Stimulated activated CD4-positive, alpha-beta T cell treated with anti-CD3 and anti-CD28 coated beads, TNF-alpha, amount 100 ng/mL, for 48 hours (primary cell): ENCODE measurements around the gene PTP4A2.
A peak's percentile ranks its signal among the peaks of the same experiment; 100 is the strongest.

ENCODE experiments used
- DNase-seq, 3 donors: peaks; one replicate each; pipeline ENCODE4 v3.0.0-alpha.2; 2020; ENCODE audit warnings: low read depth in 3 of 3

PTP4A2 gene

DNA sequence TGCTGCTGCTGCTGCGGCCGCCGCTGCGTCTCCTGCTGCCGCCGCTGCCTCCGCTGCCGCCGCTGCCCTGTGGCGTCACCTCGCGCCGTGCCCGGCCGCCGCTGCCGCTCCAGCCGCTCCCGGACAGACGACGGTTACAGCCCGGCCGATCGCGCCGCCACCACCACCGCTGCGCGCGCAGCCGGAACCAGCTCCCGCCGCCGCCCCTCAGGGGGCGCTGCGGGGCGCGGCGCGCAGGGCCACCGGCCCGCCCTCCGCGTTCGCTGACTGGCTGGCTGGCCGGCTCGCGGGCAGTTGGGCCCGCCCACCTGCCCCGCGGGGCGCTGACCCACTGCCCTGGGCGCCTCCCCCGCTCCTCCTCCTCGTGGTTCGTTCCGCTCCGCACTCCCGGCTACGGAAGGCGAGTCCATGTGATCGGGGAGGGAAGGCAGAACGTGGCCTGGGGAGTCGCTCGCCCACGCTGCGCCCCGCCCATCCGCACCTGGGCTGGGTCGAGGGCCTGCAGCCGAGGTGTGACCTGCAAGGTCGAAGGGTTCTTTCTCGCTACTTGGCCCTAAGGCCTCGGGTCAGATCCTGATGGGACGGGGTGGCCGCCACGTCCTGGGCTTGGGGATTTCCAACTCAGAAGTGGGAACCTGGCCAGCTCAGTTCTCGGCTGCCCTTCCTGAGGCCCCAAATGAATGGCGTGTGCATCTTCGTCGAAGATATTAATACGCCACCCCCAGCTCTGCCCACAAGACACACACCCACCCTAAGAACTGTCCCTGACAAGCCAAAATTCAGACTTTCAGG is at the start of gene PTP4A2:
Gene PTP4A2 (minus strand): TSS at position 185 of the 792 bp plus-strand sequence. CDS start 19,303 bp downstream, outside the sequence.
- DNase-seq: peak; percentile 78 to 85 (median 83)

DNA sequence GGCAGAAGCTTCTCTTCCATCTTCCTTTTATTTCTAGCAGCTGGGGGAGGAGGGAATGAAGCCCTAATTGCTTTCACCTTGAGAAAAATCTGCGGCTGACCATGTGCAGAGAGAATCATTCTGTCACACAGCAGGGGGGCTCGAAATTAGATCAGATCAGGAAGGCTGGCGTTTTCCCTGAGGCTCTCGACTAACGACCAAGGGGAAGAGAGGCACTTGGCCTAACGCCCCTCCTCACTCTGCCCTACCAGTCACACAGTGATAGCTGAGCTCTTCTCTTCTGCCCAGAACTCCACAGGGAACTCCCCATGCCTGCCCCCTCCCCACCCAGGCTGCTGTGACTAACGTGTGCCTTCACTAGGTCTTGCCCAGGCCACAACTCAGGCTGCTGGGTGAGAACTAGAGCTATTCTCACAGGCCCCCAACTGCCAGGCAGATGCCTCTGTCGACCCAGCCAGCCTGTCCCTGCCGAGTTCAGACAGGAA is 49.0 kb upstream of the PTP4A2 start:
- DNase-seq: no peak

DNA sequence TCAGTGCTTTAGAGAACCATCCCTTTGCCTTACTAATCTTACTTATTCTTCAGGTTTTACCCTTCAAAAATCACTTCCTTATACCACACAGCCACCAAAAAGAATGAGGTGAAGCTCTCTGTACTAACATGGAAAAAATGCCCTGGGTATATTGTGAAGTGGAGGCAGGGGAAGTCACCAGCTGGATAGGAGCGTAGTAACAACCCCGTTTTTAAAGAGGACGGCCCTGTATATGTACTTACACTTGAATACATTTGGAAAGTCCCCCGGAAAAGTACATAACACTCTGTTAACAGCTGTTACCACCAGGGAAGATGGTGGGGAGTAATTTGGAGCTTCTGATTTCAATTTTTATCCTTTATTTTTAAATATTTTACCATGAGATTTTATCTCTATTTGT is 47.3 kb upstream of the PTP4A2 start:
- DNase-seq: no peak

DNA sequence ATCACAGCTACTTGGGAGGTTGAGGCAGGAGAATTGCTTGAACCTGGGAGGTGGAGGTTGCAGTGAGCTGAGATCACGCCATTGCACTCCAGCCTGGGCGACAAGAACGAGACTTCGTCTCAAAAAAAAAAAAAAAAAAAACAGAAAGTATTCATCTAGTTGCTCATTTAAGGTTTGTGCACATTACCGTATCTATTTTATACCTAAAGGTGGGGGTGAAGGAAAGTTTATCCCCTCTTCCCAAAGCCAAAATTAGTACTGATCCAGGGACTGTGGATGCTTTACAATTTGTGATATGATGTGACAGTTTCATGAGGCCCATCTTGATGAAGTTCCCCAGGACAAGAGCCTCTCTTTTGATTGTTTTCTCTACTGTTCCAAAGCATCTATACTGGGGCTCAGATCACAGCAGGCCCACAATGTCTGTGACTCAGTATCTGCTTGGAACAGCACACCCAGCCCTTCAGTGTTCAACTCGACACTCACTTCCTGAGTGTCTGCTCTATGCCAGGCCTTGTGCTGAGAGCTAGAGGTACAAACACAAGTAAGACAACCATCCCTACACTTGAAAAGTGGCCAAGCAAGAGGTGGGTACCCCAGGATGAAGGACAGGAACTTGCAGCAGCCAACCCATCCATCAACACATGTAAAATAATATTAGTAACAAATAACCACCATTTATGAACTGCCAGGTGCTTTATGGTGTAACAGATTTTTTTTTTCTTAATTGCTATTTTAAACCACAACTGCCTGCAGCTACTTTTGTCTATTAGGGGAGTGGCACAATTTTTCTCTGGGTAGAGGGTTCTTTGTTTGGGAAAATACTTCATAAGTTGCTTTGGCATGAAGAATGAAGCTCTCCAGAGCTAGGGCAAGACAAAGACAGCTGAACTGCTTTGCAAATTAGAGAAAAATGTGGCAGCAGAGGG is 46.5 kb upstream of the PTP4A2 start:
- DNase-seq: peak in 2 of 3 donors; percentile 15 to 28

DNA sequence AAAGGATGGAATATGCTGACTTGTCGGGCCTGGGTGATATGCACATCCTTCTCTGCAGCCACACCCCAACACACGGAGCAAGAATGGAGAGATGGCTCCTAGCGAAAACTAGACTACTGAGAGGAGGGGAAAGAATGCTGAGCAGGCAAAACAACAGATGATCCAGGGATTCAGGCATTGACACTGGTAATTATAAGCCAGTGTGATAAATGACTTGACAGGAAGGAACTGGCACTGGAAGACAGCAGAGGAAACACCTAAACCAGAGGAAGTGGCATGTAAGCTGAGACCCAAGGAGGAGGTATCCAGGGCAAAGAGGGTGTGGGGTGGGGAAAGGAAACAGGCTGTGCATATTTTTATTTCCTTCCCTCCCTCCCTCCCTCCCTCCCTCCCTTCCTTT is 43.8 kb upstream of the PTP4A2 start:
- no peak for DNase-seq

DNA sequence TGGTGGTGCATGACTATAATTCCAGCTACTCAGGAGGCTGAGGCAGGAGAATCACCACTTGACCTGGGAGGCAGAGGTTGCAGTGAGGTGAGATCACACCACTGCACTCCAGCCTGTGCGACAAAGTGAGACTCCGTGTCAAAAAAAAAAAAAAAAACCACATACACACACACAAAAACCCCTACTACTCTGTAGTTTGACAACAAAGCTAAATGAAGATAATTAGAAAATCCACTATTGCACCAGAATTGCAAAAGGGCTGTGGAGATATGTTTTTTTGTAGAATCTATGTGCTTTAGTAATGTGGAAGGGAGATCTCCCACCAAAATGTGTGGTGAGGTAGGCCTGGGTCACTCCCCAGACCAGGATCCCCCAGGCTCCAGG is 43.3 kb upstream of the PTP4A2 start:
- DNase-seq: no peak

DNA sequence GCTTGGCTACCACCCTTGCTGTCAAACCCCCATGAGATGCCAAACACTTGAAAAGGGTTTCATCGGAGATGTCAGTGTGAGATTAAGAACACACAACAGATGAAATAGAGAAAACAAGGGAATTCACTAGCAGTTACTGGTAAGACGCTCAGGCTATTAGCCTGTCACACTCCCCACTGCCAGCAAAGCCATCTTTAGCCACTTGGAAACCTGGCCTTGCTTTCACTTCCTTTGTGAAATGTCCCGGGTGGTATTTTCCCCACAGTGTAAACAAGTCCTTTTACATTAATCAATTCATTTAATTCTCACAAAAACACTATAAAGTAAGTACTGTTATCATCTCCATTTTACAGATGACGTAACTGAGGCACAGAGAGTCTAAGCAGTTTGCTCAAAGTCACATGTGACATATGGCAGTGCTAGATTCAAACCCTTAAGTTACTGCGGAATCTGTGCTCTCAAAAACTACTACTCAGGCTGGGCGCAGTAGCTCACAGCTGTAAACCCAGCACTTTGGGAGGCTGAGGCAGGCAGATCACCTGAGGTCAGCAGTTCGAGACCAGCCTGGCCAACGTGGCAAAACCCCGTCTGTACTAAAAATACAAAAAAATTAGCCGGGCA is 42.8 kb upstream of the PTP4A2 start:
- no peak for DNase-seq

DNA sequence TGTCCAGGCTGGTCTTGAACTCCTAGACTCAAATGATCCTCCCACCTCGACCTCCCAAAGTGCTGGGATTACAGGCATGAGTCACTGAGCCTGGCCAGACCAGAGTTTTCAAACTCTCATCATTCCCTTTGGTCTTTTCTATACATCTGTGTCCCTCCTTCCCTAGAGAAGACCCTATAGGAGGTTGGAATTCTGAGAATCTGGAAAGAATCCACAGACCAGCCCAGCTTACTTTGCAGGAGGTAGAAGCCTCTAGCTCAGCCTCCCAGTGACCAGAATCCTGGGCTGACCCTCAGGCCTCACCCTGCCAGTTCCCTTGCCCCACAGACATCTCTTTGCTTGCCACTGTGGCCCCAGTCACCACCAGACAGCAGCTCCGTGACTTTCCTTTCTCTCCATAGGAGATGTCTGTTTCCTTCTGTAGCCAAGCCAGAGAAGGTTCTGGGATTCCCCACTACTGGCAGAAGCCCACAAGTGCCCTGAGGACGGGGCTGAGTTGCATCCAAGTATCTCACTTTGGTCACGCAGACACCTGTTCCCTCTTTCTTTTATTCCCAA is 40.8 kb upstream of the PTP4A2 start:
- no peak for DNase-seq

DNA sequence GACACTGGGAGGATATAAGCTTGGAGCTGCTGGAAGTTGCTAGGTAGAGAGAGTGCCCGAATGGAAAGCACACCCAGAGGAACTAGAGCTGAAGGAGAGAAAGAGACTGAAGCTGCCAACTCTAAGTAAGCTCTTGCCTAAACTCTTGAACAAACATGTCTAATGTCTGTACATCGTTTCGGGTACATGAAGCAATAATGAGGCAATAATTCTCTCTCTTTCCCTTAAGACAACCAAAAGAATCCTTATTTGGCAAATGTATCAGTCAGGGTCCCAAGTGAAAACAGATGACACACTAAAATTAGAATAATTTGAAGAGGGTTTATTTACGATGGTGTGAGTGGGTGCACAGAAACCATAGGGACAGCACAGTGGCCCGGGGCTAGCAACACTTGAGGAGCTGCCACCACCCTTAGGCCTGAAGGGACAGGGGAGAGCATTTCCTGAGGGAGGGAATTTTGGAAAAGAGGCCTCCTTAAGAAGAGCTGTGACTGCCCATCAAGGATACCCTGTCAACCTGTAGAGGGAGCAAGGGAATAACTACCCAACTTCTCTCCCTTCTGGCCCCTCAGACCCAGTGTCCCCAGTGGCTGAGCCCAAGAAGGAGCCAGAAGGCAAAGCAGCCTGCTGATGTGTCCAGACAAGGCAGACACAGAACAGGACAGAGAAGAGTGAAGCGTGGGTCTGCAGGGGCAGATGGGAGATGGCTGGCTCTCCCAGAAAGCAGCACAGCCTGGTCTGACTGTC is 39.4 kb upstream of the PTP4A2 start:
- DNase-seq: no peak

DNA sequence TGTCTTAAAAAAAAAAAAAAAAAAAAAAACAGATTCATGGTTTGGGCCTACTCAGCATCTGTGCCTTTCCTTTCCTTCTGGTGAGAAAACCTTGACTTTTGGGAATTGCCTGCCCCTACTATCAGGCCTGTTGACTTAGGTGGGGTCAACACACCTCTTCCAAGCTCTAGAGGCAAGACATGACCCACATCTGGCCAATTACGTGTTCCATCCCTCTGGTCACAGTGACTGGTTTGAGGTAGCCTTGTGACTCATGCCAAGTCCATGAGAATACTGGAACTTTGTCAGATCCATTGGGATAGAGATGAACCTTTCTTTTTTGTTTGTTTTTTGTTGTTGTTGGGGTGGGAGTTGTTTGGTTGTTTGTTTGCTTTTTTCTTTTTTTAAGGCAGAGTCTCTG is 38.2 kb upstream of the PTP4A2 start:
- no peak for DNase-seq

DNA sequence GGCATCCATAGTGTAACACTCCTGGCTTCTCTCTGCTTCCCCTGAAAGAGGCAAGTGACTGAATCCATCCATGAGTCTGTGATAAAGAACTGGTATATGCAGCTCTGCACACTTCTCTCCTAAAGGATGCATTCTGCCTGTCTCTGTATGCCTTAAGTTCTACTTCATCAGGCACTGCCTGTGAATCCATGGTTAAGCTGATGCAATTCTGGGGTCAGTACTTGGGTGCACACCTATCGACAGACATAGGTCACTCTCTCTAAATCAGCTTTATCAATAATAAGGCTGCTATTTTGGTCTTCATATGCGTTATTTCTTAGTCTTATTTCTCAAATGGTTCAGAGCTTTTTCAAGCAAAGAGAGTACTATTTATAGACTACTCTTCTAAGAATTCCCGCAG is 32.7 kb upstream of the PTP4A2 start:
- DNase-seq: no peak

DNA sequence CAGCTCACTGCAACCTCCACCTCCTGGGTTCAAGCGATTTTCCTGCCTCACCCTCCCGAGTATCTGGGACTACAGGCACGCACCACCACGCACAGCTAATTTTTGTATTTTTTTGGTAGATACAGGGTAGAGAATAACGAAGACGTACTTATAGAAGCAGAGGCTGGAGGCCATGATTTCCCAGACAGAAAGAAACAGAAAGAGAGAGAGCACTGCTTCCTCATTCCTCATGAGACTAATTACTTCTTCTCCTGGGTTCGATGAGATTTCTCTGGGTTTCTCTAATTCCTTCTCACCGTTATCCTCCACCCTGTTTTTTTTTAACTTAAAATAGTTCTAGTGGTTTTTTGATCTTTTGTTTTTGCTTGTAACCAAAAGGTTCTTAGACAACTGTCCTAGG is 23.4 kb upstream of the PTP4A2 start:
- DNase-seq: no peak

DNA sequence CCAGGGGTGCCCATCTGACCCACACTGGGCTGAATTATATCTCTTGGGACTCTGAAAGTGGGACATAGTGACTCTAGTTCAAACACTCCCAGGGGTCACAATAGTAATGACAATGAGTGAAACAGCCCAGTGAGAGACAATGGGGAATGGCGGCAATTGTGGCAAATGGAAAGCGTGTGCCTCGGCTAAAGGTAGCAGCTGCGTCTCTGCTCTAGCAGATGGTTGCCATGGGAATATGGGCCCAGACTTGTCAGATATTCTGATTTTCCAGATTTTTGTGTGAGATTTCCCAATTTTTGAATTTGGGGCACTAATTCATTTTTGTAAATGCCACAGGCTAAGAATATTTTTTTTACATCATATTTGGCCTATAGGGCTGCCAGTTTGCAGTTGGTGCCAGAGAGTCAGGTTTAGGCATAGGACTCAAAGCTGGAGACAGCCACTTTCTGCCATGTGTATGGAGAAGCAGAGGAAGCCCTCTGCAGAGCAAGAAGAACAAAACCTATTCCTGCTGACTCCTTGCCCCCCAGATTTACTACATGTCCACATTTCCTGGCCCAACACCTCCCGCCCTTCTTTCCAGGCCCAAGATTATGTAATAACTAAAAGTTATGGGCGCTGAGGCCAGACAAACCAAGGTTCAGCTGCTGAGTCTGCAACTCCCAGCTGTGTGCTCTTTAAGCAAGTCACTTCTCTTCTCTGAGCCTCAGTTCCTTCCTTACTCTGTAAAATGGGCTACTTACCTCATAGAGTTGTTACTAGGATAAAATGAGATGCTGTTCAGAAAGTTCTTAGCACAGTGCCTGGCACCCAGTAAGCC is 21.6 kb upstream of the PTP4A2 start:
- no peak for DNase-seq

DNA sequence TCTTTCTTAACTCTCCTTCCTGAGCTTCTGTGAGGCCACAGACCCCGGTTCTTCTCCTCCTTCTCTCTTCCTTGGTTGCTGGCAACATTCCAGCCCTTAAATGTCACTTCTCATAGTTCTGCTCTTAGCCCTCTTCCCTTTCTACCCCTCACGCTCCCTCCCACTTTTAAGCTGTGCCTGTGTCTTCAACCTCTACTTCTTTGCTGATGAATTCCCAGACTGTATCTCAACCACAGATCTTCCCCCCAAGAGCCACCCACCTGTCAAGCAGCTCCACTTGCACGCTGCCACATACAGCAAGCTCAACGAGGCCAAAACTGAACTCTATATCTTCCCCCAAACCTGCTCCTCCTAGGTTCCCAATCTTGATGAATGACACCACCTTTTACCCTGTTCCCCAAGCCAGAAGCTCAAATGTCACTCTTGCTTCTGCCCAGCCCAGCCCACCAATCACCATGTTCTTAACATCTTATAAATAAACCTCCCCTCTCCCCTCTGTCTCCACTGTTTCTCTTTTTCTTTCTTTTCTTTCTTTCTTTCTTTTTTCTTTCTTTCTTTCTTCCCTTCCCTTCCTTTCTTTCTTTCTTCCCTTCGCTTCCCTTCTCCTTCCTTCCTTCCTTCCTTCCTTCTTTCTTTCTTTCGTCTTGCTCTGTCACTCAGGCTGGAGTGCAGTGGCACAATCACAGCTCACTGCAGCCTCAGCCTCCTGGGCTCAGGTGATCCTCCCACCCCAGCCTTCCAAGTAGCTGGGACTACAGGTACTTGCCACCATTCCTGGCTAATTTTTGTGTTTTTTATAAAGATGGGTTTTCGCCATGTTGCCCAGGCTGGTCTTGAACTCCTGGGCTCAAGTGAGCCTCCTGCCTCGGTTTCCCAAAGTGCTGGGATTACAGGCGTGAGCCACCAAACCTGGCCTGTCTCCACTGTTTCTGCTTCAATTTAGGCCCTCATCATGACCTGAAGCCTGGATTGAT is 19.8 kb upstream of the PTP4A2 start:
- peak in 1 of 3 donors; percentile 58 for DNase-seq

DNA sequence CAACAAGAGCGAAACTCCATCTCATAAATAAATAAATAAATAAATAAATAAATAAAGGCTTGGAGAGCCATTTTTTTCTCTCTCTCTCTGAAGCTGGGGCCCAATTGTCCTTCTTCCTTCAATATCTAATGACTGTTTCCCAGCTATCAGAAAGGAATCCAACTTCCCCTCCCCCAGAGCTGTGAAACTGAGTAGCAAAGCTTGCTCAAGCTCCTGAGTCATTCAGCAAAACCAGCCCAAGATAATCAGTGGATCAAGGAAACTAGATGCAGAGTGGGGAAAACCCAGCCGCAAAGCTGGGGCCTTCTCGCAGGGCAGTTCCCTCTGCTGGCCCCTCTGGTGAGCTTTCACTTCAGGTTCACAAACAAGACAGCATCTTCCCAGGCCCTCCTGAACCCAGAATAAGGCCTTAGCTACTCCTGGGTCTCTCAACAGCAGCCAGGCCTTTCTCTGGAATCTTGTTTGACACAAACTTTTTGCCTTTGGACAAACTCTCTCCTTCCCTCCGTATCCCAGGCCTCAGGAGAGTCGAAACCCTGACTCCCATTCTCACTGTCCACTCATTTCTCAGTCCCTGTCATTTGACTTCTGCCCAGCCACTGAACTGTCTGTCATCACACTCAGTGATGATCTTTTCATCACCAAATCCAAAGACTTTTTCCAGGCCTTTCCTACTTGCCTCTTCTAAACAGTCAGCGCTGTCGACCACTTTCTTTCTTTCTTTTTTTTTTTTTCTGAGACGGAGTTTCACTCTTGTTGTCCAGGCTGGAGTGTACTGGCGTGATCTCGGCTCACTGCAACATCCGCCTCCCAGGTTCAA is 18.0 kb upstream of the PTP4A2 start:
- DNase-seq: peak; percentile 70 to 86 (median 78)

DNA sequence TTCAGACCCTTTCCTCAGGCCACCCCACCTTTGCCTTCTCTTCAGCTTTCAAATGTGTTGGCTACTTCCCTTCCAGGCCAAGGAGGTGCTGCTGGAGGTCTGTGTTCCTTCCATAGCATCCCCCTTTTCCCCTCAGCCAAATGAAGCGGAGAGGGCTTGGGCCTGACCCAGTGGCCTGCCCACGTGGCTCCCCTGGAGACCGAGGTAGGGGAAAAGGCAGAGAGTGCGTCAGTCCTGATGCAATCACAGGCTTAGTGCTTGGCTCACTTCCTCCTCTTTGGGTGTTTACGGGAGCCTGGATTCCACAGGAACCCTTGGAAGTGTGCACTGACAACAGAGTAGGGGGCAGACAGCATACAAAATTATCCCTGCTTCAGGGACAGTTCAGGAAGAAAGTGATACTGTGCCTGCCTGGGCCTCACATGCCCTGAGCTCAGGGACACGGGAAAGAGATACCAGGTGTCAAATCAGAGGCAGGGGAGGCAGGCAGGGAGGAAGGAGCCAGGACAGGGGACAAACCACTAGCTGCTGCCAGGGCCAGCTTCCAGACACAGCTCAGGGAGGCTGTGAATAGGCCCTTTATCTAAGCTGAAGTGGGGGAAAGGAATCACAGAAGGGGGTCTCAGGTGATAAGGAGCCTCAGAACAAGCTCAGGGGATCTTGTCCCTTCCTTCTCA is 16.6 kb upstream of the PTP4A2 start:
- DNase-seq: no peak

DNA sequence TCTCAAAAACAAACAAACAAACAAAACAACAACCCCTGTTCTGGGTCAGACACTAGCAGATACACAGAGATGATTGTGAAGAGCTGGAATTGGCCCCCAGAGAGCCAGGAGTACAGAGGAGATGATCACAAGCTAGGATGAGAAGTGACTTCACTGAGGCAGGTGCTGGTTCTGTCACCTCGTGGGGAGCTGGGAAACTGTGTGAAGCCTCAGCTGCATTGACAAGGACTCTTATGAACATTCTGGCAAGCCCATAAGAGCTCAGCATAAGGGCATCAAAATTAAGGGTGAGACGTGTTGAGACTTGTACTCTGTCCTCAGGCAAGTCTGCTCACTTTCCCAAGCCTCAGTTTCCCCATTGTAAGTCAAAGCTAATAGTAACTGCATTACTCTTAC is 14.7 kb upstream of the PTP4A2 start:
- DNase-seq: no peak

DNA sequence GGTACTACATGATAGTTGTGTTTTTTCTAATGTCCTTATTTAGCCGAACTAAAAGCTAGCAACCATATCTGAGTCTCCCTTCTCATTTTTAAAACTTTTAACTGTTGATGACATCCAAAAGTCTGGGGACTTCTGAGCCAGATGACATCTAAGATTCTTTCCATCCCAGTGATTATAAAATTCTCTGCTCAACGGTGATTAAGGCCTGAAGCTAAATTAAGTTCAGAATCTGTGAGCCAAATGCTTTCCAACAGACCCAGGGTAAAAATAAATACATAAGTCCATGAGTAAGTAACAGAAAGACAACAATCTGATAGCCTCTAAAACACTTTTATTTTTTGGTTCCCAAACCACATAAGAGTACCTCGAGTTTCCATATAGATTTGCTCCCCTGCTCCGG is 13.1 kb upstream of the PTP4A2 start:
- no peak for DNase-seq
